GM23338 (cell line): ENCODE measurements around the gene HNF1A. TPM values are rescaled to one million over a fixed set of nuclear protein-coding genes. Genes with fewer than 3 reads are reported as not detected.

Experiments used
- ATAC-seq: fragments of 200-7000 bp; cut with Tn5 transposase; 3 replicates; pipeline ENCODE4 v1.9.1; 2020
- DNase-seq: peaks from one replicate; pipeline ENCODE4 v3.0.0-alpha.2; 2015; ENCODE audit warnings: low spot score
- H2AFZ ChIP-seq: fragments of 200-600 bp; sonication (generic); 2 replicates; pipeline ENCODE4 v1.8.0; 2016; ENCODE audit warnings: antibody characterized with exemption, mild to moderate bottlenecking, moderate library complexity
- H3F3A ChIP-seq: fragments of 200-600 bp; sonication (generic); replicated peaks from 2 replicates; pipeline ENCODE4 v1.8.0; 2017; ENCODE audit warnings: antibody characterized with exemption, mixed run types, low read depth
- H3K27ac ChIP-seq: fragments of 200-600 bp; sonication (generic); 2 replicates; pipeline ENCODE4 v1.6.1; 2016; ENCODE audit warnings: low read depth
- H3K27me3 ChIP-seq: fragments of 200-600 bp; sonication (generic); 2 replicates; pipeline ENCODE4 v1.8.0; 2016; ENCODE audit warnings: mild to moderate bottlenecking, mixed run types, moderate library complexity; ENCODE audit not compliant: insufficient read depth
- H3K36me3 ChIP-seq: fragments of 200-600 bp; sonication (generic); 2 replicates; pipeline ENCODE4 v1.8.0; 2016; ENCODE audit warnings: mild to moderate bottlenecking; ENCODE audit not compliant: insufficient read depth
- H3K4me1 ChIP-seq: fragments of 200-600 bp; sonication (generic); 2 replicates; pipeline ENCODE4 v1.8.0; 2016; ENCODE audit warnings: mild to moderate bottlenecking, moderate library complexity; ENCODE audit not compliant: insufficient read depth
- H3K4me2 ChIP-seq: fragments of 200-600 bp; sonication (generic); 2 replicates; pipeline ENCODE4 v1.7.1; 2017; ENCODE audit warnings: mixed run types
- H3K4me3 ChIP-seq: fragments of 200-600 bp; sonication (generic); 2 replicates; pipeline ENCODE4 v1.6.1; 2016; ENCODE audit warnings: mixed run types
- H3K79me2 ChIP-seq: fragments of 200-600 bp; sonication (generic); replicated peaks from 2 replicates; pipeline ENCODE4 v1.8.0; 2017; ENCODE audit warnings: mild to moderate bottlenecking; ENCODE audit not compliant: insufficient read depth
- H3K9me2 ChIP-seq: fragments of 200-600 bp; sonication (generic); 2 replicates; pipeline ENCODE4 v1.8.0; 2017; ENCODE audit not compliant: insufficient read depth
- H4K20me1 ChIP-seq: fragments of 200-600 bp; sonication (generic); replicated peaks from 2 replicates; pipeline ENCODE4 v1.8.0; 2017; ENCODE audit warnings: mild to moderate bottlenecking; ENCODE audit not compliant: insufficient read depth
- H3K27ac Mint-ChIP-seq: 2 replicates; pipeline ENCODE4 v1.8.0; 2020; ENCODE audit warnings: inconsistent platforms, mild to moderate bottlenecking, moderate library complexity, mixed read lengths
- H3K27me3 Mint-ChIP-seq: 3 replicates; pipeline ENCODE4 v1.8.0; 2022; ENCODE audit warnings: low read depth, mild to moderate bottlenecking, moderate library complexity, mixed read lengths, inconsistent platforms; ENCODE audit not compliant: insufficient read depth, poor library complexity
- H3K36me3 Mint-ChIP-seq: 3 replicates; pipeline ENCODE4 v1.8.0; 2021; ENCODE audit warnings: low read depth, mild to moderate bottlenecking, inconsistent platforms, moderate library complexity, mixed read lengths
- H3K4me1 Mint-ChIP-seq: 3 replicates; pipeline ENCODE4 v1.8.0; 2020; ENCODE audit warnings: mild to moderate bottlenecking, inconsistent platforms, mixed read lengths
- H3K4me3 Mint-ChIP-seq: 3 replicates; pipeline ENCODE4 v1.8.0; 2021; ENCODE audit warnings: moderate library complexity, mild to moderate bottlenecking, inconsistent platforms, mixed read lengths
- H3K9me3 Mint-ChIP-seq: 3 replicates; pipeline ENCODE4 v1.8.0; 2020; ENCODE audit warnings: moderate library complexity, mild to moderate bottlenecking, inconsistent platforms, mixed read lengths
- CREB1 ChIP-seq: fragments of 250-450 bp; sonication (Bioruptor Pico); IDR thresholded peaks from 2 replicates; pipeline ENCODE4 v1.5.0; 2020; ENCODE audit warnings: low read depth, mild to moderate bottlenecking, moderate library complexity
- EZH2 ChIP-seq: fragments of 200-600 bp; sonication (generic); IDR thresholded peaks from one replicate; pipeline ENCODE4 v1.8.0; 2017; ENCODE audit warnings: antibody characterized with exemption, mild to moderate bottlenecking, low read depth; ENCODE audit not compliant: unreplicated experiment
- JUNB ChIP-seq: IDR thresholded peaks from one replicate; pipeline ENCODE4 v1.6.1; 2016; ENCODE audit warnings: antibody characterized with exemption; ENCODE audit not compliant: unreplicated experiment
- NANOG ChIP-seq: IDR thresholded peaks from 2 replicates; pipeline ENCODE4 v1.6.1; 2016; ENCODE audit warnings: antibody characterized with exemption, borderline replicate concordance
- POLR2AphosphoS5 ChIP-seq: IDR thresholded peaks from 2 replicates; pipeline ENCODE4 v1.6.1; 2016; ENCODE audit warnings: antibody characterized with exemption, low read depth
- STAT1 ChIP-seq: IDR thresholded peaks from one replicate; pipeline ENCODE4 v1.6.1; 2016; ENCODE audit warnings: antibody characterized with exemption; ENCODE audit not compliant: unreplicated experiment
- ZNF114 ChIP-seq: fragments of 250-450 bp; sonication (Bioruptor Pico); IDR thresholded peaks from 2 replicates; pipeline ENCODE4 v1.5.0; 2020; ENCODE audit warnings: mild to moderate bottlenecking, moderate library complexity
- ZNF331 ChIP-seq: fragments of 250-450 bp; sonication (Bioruptor Pico); IDR thresholded peaks from 2 replicates; pipeline ENCODE4 v1.5.0; 2020; ENCODE audit warnings: low read depth, mild to moderate bottlenecking, moderate library complexity
- polyA plus RNA-seq: library from polyadenylated mRNA; unstranded; fragments of >200 nt; fragmentation: Nextera tagmentation; extraction: Ambion mirVana; gene quantifications from 2 replicates; pipeline ENCODE4 v1.2.1, GENCODE V29; 2016
- total RNA-seq: library from RNA; depleted of rRNA; stranded (reverse); fragments of >200 nt; shearing (Covaris generic); gene quantifications from 2 replicates; pipeline ENCODE4 v1.2.3, GENCODE V29; 2014
- TF ChIP-seq, protein P1 (sequence below): IDR thresholded peaks from 2 replicates; pipeline ENCODE4 v1.6.1; 2016; ENCODE audit warnings: antibody characterized with exemption
- TF ChIP-seq, protein P2 (sequence below): fragments of 250-450 bp; sonication (Bioruptor Pico); IDR thresholded peaks from 2 replicates; pipeline ENCODE4 v1.5.0; 2020; ENCODE audit warnings: mild to moderate bottlenecking, moderate library complexity
- TF ChIP-seq, protein P3 (sequence below), 2 experiments: fragments of 200-600 bp in 1 of 2; sonication (generic) in 1 of 2; conservative IDR thresholded peaks; 2 replicates each; pipeline versions ENCODE4 v1.5.1 to v1.6.1; 2016 to 2017; ENCODE audit warnings: antibody characterized with exemption in 2 of 2, low read depth in 2 of 2, mild to moderate bottlenecking in 2 of 2, moderate library complexity in 1 of 2

The HNF1A gene
- total and polyA plus RNA-seq, 2 experiments from 2014 or later = 0.11 TPM; not detected in 1

DNA sequence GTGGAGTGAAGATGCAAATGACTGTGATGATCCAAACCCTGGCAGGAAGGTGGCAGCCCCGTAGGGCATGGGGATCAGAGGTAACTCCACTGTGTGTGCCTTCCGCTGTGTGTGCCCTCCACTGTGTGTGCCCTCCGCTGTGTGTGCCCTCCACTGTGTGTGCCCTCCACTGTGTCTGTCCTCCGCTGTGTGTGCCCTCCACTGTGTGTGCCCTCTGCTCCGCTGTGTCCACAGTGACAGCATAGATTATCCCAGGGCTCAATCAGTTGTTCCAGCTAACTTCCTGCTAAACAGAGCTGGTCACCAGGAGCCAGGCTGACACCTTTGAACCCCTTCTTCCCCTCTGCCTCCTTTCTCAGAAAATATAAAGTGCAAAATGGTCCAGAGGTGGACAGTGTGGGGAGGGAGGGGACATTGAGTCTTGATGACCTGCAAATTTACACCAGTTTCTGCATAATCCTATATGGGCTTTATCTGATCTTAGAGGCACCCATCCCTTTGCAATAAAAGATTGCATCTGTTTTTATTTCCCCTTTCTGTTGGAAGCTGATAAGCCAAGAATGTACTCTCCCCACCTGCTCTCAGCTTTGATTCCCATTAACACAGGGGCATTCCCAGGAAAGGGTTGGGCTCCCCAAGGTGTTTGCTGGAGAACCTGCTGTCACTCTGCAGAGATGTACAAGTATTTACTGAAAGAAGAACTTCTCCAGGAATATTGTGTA, 21.6 kb upstream of the HNF1A start:
- H4K20me1 ChIP-seq = no peaks in the 10 kb centered on the region
- no peak overlapping the region for H3K27ac Mint-ChIP-seq
- no peak for TF ChIP-seq JUNB
- TF ChIP-seq, protein P1, sequence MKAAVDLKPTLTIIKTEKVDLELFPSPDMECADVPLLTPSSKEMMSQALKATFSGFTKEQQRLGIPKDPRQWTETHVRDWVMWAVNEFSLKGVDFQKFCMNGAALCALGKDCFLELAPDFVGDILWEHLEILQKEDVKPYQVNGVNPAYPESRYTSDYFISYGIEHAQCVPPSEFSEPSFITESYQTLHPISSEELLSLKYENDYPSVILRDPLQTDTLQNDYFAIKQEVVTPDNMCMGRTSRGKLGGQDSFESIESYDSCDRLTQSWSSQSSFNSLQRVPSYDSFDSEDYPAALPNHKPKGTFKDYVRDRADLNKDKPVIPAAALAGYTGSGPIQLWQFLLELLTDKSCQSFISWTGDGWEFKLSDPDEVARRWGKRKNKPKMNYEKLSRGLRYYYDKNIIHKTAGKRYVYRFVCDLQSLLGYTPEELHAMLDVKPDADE = no peak
- no peak for TF ChIP-seq ZNF114 (CRISPR knock-in tag)
- TF ChIP-seq, protein P2, sequence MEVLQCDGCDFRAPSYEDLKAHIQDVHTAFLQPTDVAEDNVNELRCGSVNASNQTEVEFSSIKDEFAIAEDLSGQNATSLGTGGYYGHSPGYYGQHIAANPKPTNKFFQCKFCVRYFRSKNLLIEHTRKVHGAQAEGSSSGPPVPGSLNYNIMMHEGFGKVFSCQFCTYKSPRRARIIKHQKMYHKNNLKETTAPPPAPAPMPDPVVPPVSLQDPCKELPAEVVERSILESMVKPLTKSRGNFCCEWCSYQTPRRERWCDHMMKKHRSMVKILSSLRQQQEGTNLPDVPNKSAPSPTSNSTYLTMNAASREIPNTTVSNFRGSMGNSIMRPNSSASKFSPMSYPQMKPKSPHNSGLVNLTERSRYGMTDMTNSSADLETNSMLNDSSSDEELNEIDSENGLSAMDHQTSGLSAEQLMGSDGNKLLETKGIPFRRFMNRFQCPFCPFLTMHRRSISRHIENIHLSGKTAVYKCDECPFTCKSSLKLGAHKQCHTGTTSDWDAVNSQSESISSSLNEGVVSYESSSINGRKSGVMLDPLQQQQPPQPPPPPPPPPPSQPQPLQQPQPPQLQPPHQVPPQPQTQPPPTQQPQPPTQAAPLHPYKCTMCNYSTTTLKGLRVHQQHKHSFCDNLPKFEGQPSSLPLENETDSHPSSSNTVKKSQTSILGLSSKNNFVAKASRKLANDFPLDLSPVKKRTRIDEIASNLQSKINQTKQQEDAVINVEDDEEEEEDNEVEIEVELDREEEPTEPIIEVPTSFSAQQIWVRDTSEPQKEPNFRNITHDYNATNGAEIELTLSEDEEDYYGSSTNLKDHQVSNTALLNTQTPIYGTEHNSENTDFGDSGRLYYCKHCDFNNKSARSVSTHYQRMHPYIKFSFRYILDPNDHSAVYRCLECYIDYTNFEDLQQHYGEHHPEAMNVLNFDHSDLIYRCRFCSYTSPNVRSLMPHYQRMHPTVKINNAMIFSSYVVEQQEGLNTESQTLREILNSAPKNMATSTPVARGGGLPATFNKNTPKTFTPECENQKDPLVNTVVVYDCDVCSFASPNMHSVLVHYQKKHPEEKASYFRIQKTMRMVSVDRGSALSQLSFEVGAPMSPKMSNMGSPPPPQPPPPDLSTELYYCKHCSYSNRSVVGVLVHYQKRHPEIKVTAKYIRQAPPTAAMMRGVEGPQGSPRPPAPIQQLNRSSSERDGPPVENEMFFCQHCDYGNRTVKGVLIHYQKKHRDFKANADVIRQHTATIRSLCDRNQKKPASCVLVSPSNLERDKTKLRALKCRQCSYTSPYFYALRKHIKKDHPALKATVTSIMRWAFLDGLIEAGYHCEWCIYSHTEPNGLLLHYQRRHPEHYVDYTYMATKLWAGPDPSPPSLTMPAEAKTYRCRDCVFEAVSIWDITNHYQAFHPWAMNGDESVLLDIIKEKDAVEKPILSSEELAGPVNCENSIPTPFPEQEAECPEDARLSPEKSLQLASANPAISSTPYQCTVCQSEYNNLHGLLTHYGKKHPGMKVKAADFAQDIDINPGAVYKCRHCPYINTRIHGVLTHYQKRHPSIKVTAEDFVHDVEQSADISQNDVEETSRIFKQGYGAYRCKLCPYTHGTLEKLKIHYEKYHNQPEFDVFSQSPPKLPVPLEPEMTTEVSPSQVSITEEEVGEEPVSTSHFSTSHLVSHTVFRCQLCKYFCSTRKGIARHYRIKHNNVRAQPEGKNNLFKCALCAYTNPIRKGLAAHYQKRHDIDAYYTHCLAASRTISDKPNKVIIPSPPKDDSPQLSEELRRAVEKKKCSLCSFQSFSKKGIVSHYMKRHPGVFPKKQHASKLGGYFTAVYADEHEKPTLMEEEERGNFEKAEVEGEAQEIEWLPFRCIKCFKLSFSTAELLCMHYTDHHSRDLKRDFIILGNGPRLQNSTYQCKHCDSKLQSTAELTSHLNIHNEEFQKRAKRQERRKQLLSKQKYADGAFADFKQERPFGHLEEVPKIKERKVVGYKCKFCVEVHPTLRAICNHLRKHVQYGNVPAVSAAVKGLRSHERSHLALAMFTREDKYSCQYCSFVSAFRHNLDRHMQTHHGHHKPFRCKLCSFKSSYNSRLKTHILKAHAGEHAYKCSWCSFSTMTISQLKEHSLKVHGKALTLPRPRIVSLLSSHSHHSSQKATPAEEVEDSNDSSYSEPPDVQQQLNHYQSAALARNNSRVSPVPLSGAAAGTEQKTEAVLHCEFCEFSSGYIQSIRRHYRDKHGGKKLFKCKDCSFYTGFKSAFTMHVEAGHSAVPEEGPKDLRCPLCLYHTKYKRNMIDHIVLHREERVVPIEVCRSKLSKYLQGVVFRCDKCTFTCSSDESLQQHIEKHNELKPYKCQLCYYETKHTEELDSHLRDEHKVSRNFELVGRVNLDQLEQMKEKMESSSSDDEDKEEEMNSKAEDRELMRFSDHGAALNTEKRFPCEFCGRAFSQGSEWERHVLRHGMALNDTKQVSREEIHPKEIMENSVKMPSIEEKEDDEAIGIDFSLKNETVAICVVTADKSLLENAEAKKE (CRISPR knock-in tag) = no peak
- TF ChIP-seq EZH2 = no peak
- TF ChIP-seq POLR2AphosphoS5 = no peak
- no peak for TF ChIP-seq CREB1 (CRISPR knock-in tag)
- no peak for TF ChIP-seq STAT1
- TF ChIP-seq NANOG = no peak
- no peak for TF ChIP-seq ZNF331 (CRISPR knock-in tag)
- TF ChIP-seq, protein P3, sequence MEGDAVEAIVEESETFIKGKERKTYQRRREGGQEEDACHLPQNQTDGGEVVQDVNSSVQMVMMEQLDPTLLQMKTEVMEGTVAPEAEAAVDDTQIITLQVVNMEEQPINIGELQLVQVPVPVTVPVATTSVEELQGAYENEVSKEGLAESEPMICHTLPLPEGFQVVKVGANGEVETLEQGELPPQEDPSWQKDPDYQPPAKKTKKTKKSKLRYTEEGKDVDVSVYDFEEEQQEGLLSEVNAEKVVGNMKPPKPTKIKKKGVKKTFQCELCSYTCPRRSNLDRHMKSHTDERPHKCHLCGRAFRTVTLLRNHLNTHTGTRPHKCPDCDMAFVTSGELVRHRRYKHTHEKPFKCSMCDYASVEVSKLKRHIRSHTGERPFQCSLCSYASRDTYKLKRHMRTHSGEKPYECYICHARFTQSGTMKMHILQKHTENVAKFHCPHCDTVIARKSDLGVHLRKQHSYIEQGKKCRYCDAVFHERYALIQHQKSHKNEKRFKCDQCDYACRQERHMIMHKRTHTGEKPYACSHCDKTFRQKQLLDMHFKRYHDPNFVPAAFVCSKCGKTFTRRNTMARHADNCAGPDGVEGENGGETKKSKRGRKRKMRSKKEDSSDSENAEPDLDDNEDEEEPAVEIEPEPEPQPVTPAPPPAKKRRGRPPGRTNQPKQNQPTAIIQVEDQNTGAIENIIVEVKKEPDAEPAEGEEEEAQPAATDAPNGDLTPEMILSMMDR (conservative IDR thresholded peaks at IDR 0.05; ENCODE audit: low read depth in 2 of 2) = no peak
- H3K4me1 Mint-ChIP-seq = peaks cover under 1% of the 10 kb centered on the region; the same call in 2 of the 3 replicates
- no peak for DNase-seq
- H3K36me3 ChIP-seq = no peaks in the 10 kb centered on the region
- H3K27me3 Mint-ChIP-seq = no peaks in the 10 kb centered on the region
- H3F3A ChIP-seq = no peaks in the 10 kb centered on the region
- peaks cover 2% of the 10 kb centered on the region; the same call in 1 of the 3 replicates for H3K9me3 Mint-ChIP-seq
- no peaks in the 10 kb centered on the region for H3K79me2 ChIP-seq
- no peak overlapping the region for H2AFZ ChIP-seq
- H3K27ac ChIP-seq = no peak overlapping the region
- no peaks in the 10 kb centered on the region for H3K27me3 ChIP-seq
- no peaks in the 10 kb centered on the region for H3K36me3 Mint-ChIP-seq
- H3K4me3 Mint-ChIP-seq = no peak overlapping the region
- no peak overlapping the region for H3K4me3 ChIP-seq
- ATAC-seq = no peak
- no peak overlapping the region for H3K4me2 ChIP-seq
- no peaks in the 10 kb centered on the region for H3K4me1 ChIP-seq
- H3K9me2 ChIP-seq = no peaks in the 10 kb centered on the region
